Hepatocyte (in vitro differentiated cells): ENCODE data around the gene PIKFYVE. TPM values are rescaled to one million over a fixed set of nuclear protein-coding genes. Genes with fewer than 3 reads are reported as not detected.

Source experiments
- DNase-seq: peaks from one replicate; pipeline ENCODE4 v3.0.0-alpha.2; 2016; ENCODE audit warnings: low spot score
- H2AFZ ChIP-seq: fragments of 200-600 bp; sonication (generic); 2 replicates; pipeline ENCODE4 v1.6.0; 2016; ENCODE audit warnings: antibody characterized with exemption, mild to moderate bottlenecking
- H3K27ac ChIP-seq: fragments of 200-600 bp; sonication (generic); 2 replicates; pipeline ENCODE4 v1.5.1; 2016; ENCODE audit warnings: mild to moderate bottlenecking
- H3K27me3 ChIP-seq: fragments of 200-600 bp; sonication (generic); 2 replicates; pipeline ENCODE4 v1.6.1; 2016
- H3K36me3 ChIP-seq: fragments of 200-600 bp; sonication (generic); replicated peaks from 2 replicates; pipeline ENCODE4 v1.5.1; 2016; ENCODE audit warnings: low read depth; ENCODE audit not compliant: insufficient read depth
- H3K4me1 ChIP-seq: fragments of 200-600 bp; sonication (generic); 2 replicates; pipeline ENCODE4 v1.5.1; 2016; ENCODE audit warnings: mild to moderate bottlenecking, moderate library complexity; ENCODE audit not compliant: insufficient read depth
- H3K4me2 ChIP-seq: fragments of 200-600 bp; sonication (generic); 2 replicates; pipeline ENCODE4 v1.6.0; 2016
- H3K4me3 ChIP-seq: fragments of 200-600 bp; sonication (generic); 2 replicates; pipeline ENCODE4 v1.5.1; 2016; ENCODE audit warnings: mild to moderate bottlenecking
- H3K79me2 ChIP-seq: fragments of 200-600 bp; sonication (generic); 2 replicates; pipeline ENCODE4 v1.6.0; 2017; ENCODE audit warnings: mild to moderate bottlenecking
- H3K9me2 ChIP-seq: fragments of 200-600 bp; sonication (generic); replicated peaks from 2 replicates; pipeline ENCODE4 v1.6.0; 2017; ENCODE audit warnings: mild to moderate bottlenecking; ENCODE audit not compliant: insufficient read depth
- H3K9me3 ChIP-seq: fragments of 200-600 bp; sonication (generic); 2 replicates; pipeline ENCODE4 v1.5.1; 2016; ENCODE audit warnings: low read depth, mild to moderate bottlenecking
- H4K20me1 ChIP-seq: fragments of 200-600 bp; sonication (generic); 2 replicates; pipeline ENCODE4 v1.6.0; 2016; ENCODE audit warnings: mild to moderate bottlenecking; ENCODE audit not compliant: insufficient read depth, poor library complexity, severe bottlenecking
- EZH2 ChIP-seq: fragments of 200-600 bp; sonication (generic); IDR thresholded peaks from 2 replicates; pipeline ENCODE4 v1.6.1; 2016; ENCODE audit warnings: antibody characterized with exemption, mild to moderate bottlenecking, borderline replicate concordance
- EZH2phosphoT487 ChIP-seq: fragments of 200-600 bp; sonication (generic); IDR thresholded peaks from one replicate; pipeline ENCODE4 v1.6.1; 2018; ENCODE audit warnings: antibody characterized with exemption, mild to moderate bottlenecking, low read depth, moderate library complexity; ENCODE audit not compliant: unreplicated experiment, severe bottlenecking
- WGBS: methylation state at CpG from one replicate; pipeline ENCODE4 v1.1.6; 2016; ENCODE audit warnings: low lambda C conversion rate; ENCODE audit errors: missing lambda C conversion rate; 5-methylcytosine and 5-hydroxymethylcytosine counted together
- polyA plus RNA-seq: library from polyadenylated mRNA; unstranded; fragments of >200 nt; fragmentation: Nextera tagmentation; extraction: Ambion mirVana; gene quantifications from 2 replicates; pipeline ENCODE4 v1.2.1, GENCODE V29; 2016
- total RNA-seq: library from RNA; depleted of rRNA; stranded (reverse); fragments of >200 nt; gene quantifications from 2 replicates; pipeline ENCODE4 v1.2.3, GENCODE V29; 2014
- TF ChIP-seq, protein P1 (sequence below): fragments of 200-600 bp; sonication (generic); IDR thresholded peaks from 2 replicates; pipeline ENCODE4 v1.5.1; 2016; ENCODE audit warnings: antibody characterized with exemption, mild to moderate bottlenecking; ENCODE audit not compliant: poor library complexity

PIKFYVE gene
- total and polyA plus RNA-seq, 2 experiments from 2014 or later = 6.1 to 30.3 TPM

DNA sequence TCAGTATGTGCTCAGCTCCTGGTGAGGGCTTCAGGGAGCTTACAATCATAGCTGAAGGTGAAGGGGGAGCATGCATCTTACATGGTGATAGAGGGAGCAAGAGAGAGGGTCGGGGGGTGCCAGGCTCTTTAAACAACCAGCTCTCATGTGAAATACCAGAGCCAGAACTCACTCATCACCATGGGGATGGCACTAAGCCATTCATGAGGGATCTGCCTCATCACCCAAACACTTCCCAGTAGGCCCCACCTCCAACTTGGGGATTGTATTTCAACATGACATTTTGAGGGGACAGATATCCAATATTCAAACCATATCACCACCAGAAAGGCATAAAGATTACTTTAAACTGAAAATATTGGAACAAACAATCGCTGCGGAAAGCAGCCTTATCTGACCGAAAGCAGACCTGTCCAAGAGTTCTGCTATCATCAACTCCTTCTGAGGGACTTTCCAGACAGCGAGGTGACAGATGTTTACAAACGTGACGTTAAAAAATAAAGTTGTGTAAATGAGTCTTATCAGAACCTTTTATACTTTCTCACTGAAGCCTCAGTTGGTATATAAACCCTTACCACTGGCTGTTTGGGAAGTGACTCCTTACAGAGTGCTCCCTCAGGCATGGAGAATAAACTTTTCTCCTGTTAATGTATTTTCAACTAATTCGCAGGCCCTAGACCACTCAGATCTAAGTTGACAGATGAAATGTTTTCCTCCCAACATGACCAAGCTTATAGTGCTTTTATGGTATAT lies 105.0 kb downstream of the PIKFYVE start:
- H3K36me3 ChIP-seq = no peaks in the 10 kb centered on the region
- TF ChIP-seq, protein P1, sequence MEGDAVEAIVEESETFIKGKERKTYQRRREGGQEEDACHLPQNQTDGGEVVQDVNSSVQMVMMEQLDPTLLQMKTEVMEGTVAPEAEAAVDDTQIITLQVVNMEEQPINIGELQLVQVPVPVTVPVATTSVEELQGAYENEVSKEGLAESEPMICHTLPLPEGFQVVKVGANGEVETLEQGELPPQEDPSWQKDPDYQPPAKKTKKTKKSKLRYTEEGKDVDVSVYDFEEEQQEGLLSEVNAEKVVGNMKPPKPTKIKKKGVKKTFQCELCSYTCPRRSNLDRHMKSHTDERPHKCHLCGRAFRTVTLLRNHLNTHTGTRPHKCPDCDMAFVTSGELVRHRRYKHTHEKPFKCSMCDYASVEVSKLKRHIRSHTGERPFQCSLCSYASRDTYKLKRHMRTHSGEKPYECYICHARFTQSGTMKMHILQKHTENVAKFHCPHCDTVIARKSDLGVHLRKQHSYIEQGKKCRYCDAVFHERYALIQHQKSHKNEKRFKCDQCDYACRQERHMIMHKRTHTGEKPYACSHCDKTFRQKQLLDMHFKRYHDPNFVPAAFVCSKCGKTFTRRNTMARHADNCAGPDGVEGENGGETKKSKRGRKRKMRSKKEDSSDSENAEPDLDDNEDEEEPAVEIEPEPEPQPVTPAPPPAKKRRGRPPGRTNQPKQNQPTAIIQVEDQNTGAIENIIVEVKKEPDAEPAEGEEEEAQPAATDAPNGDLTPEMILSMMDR = no peak
- TF ChIP-seq EZH2 (no peak), EZH2phosphoT487 (no peak)
- WGBS = 84% methylated on average over 8 of the region's 8 CpGs

GRCh38 chr2:208371634-208371935 lies 105.5 kb downstream of the PIKFYVE start:
- no peaks in the 10 kb centered on the region for H3K4me1 ChIP-seq
- no peak overlapping the region for H2AFZ ChIP-seq
- H3K79me2 ChIP-seq = no peaks in the 10 kb centered on the region
- no peak for DNase-seq
- 7% methylated on average over 1 of the region's 1 CpG for WGBS
- H3K36me3 ChIP-seq = no peaks in the 10 kb centered on the region
- H3K27ac ChIP-seq = no peak overlapping the region
- H4K20me1 ChIP-seq = no peaks in the 10 kb centered on the region
- H3K27me3 ChIP-seq = no peaks in the 10 kb centered on the region
- no peak overlapping the region for H3K4me3 ChIP-seq
- TF ChIP-seq, protein P1 = no peak
- no peak for TF ChIP-seq EZH2phosphoT487
- no peak for TF ChIP-seq EZH2
- no peaks in the 10 kb centered on the region for H3K9me3 ChIP-seq
- no peak overlapping the region for H3K4me2 ChIP-seq
- no peaks in the 10 kb centered on the region for H3K9me2 ChIP-seq

More for the DNA sequence above, 105.0 kb downstream of the PIKFYVE start:
- Histone ChIP-seq H3K4me1 (no peaks in the 10 kb centered on the region), H3K4me2 (no peak overlapping the region), H3K79me2 (no peaks in the 10 kb centered on the region), H4K20me1 (no peaks in the 10 kb centered on the region), H3K4me3 (no peak overlapping the region), H3K9me2 (no peaks in the 10 kb centered on the region), H3K27me3 (no peaks in the 10 kb centered on the region), H3K27ac (no peak overlapping the region), H2AFZ (no peak overlapping the region), H3K9me3 (no peaks in the 10 kb centered on the region)
- no peak for DNase-seq

DNA sequence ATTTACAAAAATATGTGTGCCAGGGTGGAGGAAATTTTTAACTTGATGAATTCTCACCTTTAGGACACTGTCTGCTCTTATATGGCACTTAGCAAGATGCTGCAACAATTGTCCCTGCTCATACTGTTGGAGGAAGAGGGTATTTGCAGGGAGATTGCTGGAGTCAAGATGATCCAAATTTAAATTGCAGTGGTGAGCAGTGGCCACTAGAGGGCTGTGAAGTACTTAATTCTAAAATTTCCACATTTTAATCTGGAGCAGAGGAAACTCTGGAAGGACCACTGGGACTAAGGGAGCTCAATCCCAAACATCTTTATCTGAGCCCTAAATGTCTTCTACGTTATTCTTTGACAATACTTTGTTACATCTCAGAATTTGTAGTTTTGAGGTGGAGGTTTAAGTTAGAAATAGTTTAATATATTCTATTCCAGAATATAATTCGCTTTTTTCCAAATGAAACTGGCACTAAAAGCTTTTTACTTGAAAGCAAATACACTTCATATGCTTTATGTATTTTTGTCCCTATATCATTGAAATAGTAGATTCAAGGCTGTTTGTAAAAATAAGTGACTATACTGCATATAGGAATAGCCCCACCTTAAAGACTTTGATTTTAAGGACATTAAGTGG lies 107.5 kb downstream of the PIKFYVE start:
- Histone ChIP-seq H3K27me3 (no peaks in the 10 kb centered on the region), H4K20me1 (no peaks in the 10 kb centered on the region), H3K36me3 (no peaks in the 10 kb centered on the region), H3K27ac (no peak overlapping the region), H3K4me2 (no peak overlapping the region), H3K4me3 (no peak overlapping the region), H3K79me2 (no peaks in the 10 kb centered on the region), H3K9me3 (no peaks in the 10 kb centered on the region), H2AFZ (no peak overlapping the region), H3K4me1 (no peaks in the 10 kb centered on the region), H3K9me2 (no peaks in the 10 kb centered on the region)
- TF ChIP-seq EZH2phosphoT487 = no peak
- TF ChIP-seq, protein P1 = peak; percentile 68
- DNase-seq = peak; percentile 65
- WGBS = 50% methylated on average over 2 of the region's 2 CpGs
